GM10248 (cell line): ENCODE data around the gene ANKHD1.
"Not testable (repeated sequence)": the region's sequence is repeated elsewhere in the genome, so short reads cannot be mapped to it uniquely, and the experiment has no call there.

Experiments
- CTCF ChIA-PET: fragments of 300-600 bp; sonication (Branson Sonifier 250); formaldehyde crosslinking; extraction: SDS; loops from one replicate; lab custom pipeline; 2021; ENCODE audit warnings: antibody characterized with exemption; lab: Yijun Ruan, JAX
- POLR2A ChIA-PET: fragments of 350-650 bp; sonication (Branson Sonifier 250); formaldehyde crosslinking; extraction: SDS; loops from one replicate; lab custom pipeline; 2020; ENCODE audit warnings: antibody characterized with exemption; lab: Yijun Ruan, JAX
- DNase-seq: peaks from one replicate; pipeline ENCODE4 v3.0.0; 2012; ENCODE audit errors: extremely low spot score
- CTCF ChIP-seq: IDR thresholded peaks from 2 replicates; pipeline ENCODE4 v1.5.1; 2012; ENCODE audit warnings: mild to moderate bottlenecking, low read depth; ENCODE audit errors: extremely low read depth, missing control alignments, control extremely low read depth

The ANKHD1 gene

GRCh38 chr5:140573683-140574082, 172.1 kb downstream of the ANKHD1 start:
- CTCF ChIA-PET: interaction anchor here (1.2 kb wide), 1 partner anchor 45 kb away, joined by 4 read pairs; no protein-coding TSS in a partner anchor
- DNase-seq: no peak
- POLR2A ChIA-PET: no interaction called here
- TF ChIP-seq CTCF: no peak

- TF ChIP-seq CTCF: no peak
- POLR2A ChIA-PET: no interaction called here
- CTCF ChIA-PET: no interaction called here
- no peak for DNase-seq
Measured at GRCh38 chr5:140574165-140574564, 172.5 kb downstream of the ANKHD1 start.

- ChIA-PET CTCF (interaction anchor here (2.9 to 3.4 kb wide), 2 partner anchors 8 to 59 kb away, joined by 10 to 25 read pairs; partner anchors contain the start of genes APBB3, CD14 and SLC35A4), POLR2A (interaction anchor here (0.6 kb wide), 1 partner anchor 92 kb away, joined by 7 read pairs; no protein-coding TSS in a partner anchor)
- no peak for TF ChIP-seq CTCF
- no peak for DNase-seq
Measured at GRCh38 chr5:140575309-140575708, 173.7 kb downstream of the ANKHD1 start.

DNA sequence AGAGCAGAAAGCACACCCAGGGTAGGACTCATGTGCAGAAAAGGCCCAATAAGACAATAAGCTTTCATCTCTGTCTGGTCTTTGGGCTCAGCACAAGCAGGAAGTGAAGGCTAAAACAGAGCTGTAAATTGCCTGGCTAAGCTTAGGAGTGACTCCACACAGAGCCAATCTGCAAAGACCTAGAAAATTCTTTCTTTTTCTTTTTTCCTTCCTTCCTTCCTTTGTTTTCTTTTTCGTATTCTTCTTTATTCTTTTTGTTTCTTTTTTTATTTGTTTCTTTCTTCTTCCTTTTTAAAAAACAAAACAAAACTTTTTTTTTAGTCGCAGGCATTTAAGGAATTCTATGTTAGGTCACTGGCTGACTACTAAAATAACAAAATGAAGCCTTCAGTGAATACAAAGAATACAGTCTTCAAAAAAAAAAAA, 175.2 kb downstream of the ANKHD1 start:
- no peak for TF ChIP-seq CTCF
- POLR2A ChIA-PET: no interaction called here
- CTCF ChIA-PET: interaction anchor here (2.9 to 3.4 kb wide), 2 partner anchors 10 to 57 kb away, joined by 10 to 25 read pairs; partner anchors contain the start of genes APBB3, CD14 and SLC35A4
- DNase-seq: no peak

- DNase-seq, POLR2A ChIA-PET: not testable (repeated sequence)
- CTCF ChIA-PET: interaction anchor here (1.0 kb wide), 1 partner anchor 10 kb away, joined by 3 read pairs; no protein-coding TSS in a partner anchor
Measured at GRCh38 chr5:140579188-140579747, 177.6 kb downstream of the ANKHD1 start.

DNA sequence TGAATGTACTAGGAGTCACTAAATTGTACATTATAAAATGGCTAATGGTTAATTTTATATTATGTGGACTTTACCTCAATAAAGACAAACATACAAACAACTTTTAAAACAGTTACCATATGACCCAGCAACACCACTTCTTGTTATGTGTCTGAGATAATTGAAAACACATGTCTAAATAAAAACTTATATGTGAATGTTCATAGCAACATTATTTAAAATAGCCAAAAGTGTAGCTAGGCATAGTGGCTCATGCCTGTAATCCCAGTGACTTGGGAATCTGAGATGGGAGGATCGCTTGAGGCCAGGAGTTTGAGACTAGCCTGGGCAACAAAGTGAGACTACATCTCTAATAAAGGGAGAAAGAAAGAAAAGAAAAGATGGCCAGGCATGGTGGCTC, 185.9 kb downstream of the ANKHD1 start:
- CTCF ChIA-PET: no interaction called here
- no peak for TF ChIP-seq CTCF
- no peak for DNase-seq
- POLR2A ChIA-PET: no interaction called here

GRCh38 chr5:140588311-140589070, 186.9 kb downstream of the ANKHD1 start:
- ChIA-PET CTCF (interaction anchor here (1.0 kb wide), 1 partner anchor 8 kb away, joined by 3 read pairs; no protein-coding TSS in a partner anchor), POLR2A (no interaction called here)
- DNase-seq: no peak
- TF ChIP-seq CTCF: no peak
